GM19395 (cell line): Measurements from ENCODE around the gene AMD1.
A peak's percentile ranks its signal among the peaks of the same experiment; 100 is the strongest.
"Not testable (repeated sequence)": the region's sequence is repeated elsewhere in the genome, so short reads cannot be mapped to it uniquely, and the experiment has no call there.

ENCODE experiments used
- ATAC-seq: cut with Tn5 transposase; IDR thresholded peaks from one replicate; pipeline ENCODE4 v1.9.1; 2021; ENCODE audit warnings: mild to moderate bottlenecking, moderate library complexity; ENCODE audit not compliant: unreplicated experiment

AMD1 gene

DNA sequence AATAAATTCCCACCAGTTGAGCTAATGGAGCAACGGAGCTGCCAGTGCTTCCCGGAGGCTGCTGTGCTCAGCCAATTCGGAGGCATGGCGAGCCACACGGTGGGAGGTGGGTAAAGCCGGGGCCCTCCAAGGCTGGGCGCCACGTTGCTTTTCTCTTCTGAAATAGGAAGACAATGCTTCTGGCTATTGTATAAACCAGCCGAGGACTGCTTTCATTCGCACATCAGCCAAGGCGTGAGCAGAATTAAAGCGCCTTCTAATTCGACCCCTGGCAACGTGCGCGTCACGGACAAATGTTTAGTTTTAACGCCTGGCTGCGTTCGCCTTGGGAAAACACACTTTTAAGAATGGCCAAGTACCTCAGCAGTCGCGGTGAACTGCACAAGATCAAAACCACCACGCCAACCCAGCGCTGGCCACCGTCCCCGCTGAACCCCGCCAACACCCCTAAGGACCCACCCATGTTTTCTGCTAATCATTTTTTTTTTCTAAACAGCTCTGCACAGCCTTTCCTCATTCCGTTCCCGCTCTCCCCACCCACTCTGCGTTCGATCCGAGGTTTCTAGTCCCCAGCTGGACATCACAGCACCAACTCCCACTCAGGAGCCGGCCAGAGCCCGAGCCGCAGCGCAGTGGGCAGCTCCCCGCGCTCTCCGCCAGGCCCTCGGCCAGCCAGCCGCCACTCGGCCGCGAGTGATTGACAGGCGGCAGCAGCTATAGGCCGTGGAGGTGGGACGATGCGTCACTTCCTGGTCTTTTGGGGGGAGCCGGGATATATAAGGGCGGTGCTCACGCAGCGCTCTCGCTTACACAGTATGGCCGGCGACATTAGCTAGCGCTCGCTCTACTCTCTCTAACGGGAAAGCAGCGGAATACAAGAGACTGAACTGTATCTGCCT is at the start of gene AMD1:
TSS of gene AMD1 (plus strand) at position 805 of the 899 bp plus-strand sequence. CDS start 321 bp downstream, outside the sequence.
- ATAC-seq, result peak; percentile 64

DNA sequence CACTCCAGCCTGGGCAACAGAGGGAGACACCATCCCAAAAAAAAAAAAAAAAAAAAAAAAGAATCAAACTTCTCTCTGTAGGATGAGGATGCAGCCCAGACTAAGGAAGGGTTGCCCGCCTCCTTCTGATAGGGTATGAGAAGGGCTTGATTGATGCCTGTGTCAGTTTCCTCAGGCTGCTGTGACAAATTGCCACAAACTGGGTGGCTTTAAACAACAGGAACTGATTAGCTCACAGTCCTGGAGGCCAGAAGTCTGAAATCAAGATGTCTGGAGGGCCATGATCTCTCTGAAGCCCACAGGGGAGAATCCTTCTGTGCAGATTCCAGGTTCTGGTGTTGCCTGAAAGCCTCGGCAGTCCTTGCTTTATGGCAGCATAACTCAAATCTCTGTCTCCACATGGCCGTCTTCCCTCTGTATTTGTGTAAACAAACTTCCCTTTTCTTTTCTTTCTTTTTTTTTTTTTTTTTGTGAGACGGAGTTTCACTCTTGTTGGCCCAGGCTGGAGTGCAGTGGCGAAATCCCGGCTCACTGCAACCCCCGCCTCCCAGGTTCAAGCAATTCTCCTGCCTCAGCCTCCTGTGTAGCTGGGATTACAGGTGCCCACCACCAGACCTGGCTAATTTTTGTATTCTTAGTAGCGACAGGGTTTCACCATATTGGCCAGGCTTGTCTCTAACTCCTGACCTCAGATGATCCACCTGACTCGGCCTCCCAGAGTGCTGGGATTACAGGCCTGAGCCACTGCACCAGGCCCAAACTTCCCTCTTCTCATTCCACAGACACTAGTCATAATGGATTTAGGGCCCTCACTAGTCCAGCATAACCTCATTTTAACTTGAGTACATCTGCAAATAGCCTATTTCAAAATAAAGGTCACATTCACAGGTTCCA is 48.1 kb upstream of the AMD1 start:
- no peak for ATAC-seq

DNA sequence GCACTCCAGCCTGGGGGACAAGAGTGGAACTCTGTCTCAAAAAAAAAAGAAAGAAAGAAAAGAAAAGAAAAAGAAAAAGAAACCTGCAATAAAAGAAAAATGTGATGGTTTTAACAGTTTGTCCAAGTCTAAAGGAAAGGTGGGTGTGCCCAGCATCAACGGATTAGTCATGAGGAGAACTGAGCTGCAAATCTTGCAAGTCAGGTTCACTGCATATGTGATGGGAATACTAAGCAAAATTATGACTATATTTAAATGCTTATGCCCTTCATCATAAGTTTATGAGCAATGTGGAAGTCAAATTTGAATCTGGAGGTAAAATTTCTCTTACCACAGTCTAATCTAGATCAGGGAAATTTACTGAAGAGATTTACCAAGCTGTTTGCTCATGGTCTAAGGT is 46.2 kb upstream of the AMD1 start:
- ATAC-seq, result no peak

DNA sequence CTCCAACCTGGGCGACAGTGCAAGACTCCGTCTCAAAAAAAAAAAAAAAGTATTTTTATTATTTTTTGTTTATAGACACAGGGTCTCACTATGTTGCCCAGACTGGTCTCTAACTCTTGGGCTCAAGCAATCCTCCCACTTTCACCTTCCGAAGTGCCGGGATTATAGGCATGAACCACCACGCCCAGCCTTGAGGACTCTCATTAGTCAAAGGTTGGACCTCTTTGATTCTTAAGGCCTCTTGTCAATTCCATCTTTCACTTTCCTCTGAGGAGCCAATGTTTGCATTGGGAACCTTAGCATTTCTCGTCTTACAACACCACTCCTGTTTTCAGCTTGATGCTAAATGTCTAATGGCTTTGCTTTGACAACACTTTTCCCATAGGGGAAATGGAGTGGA is 43.2 kb upstream of the AMD1 start:
- no peak for ATAC-seq

DNA sequence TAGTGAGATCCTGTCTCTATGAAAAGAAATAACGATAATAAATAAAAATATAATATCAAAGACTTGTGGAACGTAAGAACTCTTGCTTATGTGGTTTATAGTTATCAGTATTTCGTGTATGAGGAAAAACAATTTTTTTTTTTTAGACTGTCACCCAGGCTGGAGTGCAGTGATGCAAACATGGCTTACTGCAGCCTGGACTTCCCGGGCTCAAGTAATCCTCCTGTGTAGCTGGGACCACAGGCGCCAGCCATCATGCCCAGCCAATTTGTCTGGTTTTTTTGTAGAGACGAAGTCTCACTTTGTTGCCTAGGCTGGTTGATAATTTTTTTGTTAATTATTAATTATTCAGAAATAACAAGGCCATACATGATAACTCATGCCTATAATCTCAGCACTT is 40.8 kb upstream of the AMD1 start:
- no peak for ATAC-seq

DNA sequence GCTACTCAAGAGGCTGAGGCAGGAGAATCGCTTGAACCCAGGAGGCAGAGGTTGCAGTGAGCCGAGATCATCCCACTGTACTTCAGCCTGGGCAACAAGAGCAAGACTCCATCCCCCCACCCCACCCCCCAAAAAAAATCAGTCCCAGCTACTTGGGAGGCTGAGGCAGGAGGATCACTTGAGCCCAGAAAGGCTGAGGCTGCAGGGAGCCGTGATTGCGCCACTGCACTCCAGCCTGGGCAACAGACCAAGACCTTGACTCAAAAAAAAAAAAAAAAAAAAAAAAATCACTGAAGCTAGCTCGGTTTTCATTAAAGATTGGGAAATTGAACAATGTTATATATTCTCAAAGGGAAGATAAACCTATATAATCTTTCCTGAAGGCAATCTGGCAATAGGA is 38.8 kb upstream of the AMD1 start:
- not testable (repeated sequence) for ATAC-seq

DNA sequence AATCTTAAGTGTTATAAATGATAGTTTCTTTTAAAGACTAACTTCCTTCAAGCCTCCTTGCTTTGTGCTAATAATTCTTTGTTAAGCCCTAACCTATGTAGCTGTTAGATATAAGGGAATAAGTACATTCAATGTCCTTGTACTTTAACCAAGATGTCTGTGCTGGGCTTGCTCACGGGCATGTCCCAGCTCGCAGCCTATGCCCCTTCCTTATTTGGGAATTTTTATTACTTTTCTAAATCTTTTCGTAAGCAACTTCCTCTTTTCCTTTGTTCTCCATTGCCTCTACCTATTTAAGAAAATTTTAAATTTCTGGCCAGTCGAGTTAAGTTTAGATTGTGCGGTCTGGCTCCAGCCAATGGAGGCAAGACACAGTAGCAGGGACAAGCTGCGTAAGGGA is 33.3 kb upstream of the AMD1 start:
- no peak for ATAC-seq

DNA sequence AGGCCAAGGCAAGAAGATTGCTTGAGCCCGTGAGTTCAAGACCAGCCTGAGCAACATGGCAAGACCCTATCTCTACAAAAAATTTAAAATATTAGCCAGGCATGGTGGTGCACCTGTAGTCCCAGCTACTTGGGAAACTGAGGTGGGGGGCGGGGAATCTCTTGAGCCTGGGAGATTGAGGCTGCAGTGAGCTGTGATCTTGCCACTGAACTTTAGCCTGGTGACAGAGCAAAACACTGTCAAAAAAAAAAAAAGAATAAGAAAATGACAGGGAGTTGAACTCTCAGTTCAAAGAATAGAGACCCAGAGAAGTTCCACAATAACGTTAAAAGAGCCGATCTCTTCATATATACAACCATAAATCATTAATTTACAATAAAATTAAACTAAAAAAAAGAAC is 24.8 kb upstream of the AMD1 start:
- no peak for ATAC-seq

DNA sequence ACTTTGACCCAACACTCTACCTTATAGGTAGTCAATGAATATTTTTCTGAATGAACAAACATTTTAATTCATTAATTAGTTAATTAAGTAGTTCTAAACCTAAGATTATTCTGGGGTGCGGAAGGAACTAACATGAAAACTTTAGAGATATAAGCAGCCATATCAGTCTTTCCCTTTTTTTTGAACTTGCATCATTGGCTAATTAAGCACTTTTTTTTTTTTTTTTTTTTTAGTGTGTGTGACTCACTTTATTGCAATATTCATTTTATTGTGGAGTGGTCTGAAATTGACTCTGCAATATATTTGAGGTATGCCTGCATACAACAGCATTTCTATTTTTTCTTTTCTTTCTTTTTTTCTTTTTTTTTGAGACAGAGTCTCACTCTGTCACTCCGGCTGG is 21.8 kb upstream of the AMD1 start:
- no peak for ATAC-seq

DNA sequence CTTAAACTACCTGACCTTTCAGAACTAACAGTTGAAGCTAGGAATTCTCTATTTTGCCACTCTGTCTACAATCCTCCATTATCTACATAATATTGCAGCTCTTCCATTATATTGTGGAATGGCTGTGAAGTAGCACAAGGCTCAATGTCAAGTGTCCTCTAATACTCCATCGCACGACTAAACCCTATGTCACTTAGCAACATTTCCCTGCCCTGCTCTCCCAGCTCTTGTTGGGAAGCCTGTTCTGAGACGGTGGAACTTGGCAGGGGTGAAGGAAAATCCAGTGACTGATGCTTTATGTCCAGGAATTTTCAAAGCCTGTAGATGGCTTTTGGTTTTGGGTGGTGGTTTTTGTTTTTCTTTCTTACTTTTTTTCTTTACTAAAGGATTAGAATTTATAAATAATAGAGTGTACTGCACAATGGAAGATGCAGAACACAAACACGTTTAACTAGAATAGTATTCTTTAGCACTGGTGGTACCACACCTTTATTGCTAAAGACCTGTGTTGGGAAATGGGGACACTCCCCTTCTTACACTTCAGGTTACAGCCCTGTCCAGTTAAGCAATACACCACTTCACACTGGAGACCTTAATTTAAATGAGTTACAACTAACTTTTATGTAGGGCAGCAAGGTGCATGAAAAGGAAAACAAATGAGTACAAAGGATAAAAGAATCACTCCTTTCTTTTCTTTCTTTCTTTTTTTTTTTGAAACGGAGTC is 20.7 kb upstream of the AMD1 start:
- ATAC-seq, result no peak

DNA sequence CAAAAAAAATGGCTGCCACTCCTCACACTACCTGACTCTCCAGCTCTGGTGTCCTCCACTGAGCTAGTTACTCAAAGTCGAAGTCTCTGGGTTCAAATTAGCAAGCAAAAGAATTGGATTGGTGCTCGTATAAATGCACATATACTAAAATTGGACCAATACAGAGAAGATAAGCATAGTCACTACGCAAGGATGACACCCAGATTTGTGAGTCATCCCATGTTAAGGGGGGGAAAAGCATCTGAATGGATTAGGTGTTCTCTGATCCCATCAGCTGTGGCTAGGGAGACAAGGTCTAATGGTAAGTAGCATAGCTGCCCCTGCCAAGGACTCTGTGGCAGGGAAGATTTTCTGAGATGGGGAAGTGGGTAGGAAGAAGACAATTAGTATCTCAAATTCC is 18.3 kb upstream of the AMD1 start:
- no peak for ATAC-seq

DNA sequence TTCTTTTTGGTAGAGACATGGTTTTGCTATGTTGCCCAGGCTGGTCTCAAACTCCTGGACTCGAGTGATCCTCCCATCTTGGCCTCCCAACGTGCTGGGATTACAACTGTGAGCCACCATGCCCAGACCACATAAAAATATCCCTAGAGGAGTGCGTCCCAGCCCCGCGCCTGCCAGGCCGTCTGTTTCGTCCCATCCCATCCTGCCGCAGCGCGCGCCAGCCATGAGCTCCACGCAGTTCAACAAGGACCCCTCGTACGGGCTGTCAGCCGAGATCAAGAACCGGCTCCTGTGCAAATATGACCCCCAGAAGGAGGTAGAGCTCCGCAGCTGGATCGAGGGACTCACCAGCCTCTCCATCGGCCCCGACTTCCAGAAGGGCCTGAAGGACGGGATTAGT is 16.6 kb upstream of the AMD1 start:
- no peak for ATAC-seq

DNA sequence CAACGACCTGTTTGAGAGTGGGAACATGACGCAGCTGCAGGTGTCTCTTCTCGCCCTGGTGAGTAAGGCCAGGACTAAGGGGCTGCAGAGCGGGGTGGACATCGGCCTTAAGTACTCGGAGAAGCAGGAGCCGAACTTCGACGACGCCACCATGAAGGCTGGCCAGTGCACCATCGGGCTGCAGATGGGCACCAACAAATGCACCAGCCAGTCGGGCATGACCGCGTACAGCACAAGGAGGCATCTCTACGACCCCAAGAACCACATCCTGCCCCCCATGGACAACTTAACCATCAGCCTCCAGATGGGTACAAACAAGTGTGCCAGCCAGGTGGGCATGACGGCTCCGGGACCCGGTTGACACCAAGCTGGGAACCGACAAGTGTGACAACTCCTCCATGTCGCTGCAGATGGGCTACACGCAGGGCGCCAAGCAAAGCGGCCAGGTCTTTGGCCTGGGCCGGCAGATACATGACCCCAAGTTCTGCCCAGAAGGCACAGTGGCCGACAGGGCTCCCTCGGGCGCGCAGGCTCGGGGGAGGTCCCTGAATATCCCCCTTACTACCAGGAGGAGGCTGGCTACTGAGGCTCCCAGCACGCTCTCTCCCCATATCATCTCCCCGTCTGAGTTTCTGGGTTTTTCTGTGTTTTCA is 15.9 kb upstream of the AMD1 start:
- ATAC-seq, result no peak

DNA sequence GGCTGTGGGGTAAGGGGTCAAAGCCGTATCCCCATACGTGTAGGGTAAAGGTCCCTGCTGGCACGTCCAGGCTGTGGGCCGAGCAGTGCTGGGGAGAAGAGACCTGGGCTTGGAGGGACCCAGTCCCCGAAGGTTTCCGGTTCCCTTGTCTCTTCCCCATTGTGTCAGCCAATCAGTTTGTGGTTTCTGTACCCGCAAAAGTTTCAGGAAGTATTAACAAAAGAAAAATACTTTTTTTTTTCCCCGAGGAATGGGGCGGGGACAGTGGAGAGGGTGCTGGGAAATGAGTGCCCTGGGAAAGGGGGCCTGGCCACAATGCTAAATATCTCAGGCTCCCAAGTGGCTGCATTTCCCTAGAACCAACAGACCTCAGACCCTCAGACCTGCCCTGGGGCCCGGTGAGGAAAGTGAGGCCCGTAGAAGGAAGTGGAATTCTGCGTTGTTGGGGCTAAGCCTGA is 15.2 kb upstream of the AMD1 start:
- ATAC-seq, result peak; percentile 70

DNA sequence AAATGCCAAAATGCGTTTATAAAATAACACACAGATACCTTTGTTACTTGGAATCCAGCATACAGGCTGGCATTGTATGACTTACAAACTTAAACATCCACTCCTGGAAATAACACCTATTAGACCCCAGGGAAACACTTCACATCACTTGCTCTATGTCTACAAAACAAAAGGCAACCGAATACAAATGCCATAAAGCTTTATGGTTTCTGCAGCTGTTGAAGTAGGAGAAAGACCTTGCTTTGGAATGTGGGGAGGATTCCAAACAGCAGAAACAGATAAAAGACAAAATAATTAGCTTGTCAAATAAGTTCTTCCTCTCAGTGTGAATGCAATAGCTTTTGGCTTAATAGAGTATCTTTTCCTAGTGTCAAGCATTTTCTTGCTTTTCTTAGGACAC is 9.8 kb upstream of the AMD1 start:
- ATAC-seq, result no peak

DNA sequence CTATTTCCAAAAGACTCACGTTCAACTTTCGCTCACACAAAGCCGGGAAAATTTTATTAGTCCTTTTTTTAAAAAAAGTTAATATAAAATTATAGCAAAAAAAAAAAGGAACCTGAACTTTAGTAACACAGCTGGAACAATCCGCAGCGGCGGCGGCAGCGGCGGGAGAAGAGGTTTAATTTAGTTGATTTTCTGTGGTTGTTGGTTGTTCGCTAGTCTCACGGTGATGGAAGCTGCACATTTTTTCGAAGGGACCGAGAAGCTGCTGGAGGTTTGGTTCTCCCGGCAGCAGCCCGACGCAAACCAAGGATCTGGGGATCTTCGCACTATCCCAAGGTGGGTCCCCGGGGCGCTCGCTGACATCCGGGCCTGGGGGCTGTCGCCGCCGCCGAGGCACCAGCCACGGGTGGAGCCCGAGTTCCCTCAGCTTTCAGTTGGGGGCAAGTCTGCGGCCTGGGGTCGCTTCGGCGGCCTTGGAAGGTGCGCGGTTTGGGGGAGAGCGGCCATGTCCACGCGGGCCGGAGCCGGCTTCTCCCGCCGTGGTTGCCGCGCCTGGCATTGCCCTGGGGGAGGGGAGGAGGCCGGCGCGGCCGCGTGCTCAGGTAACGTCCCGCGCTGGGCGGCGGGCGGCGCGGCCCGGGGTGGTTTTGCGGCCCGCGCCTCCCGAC is 429 bp downstream of the AMD1 start:
- ATAC-seq, result peak; percentile 13

DNA sequence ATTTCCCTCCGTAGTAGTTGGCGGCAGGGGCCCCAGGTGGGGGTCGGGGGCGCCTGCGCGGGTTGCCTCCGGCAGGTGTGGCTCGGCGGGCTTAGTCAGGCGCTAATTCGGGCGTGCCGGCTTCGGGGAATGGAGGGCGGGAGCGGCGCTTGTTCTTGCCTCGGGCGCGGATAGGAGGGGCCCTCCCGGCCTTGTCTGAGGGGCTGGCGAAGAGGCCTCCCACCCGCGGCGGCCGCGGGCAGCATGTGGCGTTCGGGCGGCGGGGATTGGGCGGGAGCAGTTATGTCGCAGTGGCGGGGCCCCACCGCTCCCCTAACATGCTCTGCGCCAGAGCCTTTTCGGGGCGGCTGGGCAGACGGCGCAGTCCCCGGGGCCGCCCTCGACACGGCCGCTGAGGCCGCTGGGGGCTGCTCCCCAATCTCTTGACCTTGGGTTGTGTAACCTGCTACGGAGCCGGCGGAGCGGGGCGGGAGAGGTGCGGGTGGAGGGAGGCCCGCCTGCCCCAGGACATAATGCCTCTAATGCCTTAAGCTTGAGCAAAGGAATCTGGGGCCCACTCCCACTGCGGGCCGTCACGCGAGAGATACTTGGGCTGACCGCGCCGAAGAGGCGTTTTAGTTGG is 1.1 kb downstream of the AMD1 start:
- ATAC-seq, result peak; percentile 25

DNA sequence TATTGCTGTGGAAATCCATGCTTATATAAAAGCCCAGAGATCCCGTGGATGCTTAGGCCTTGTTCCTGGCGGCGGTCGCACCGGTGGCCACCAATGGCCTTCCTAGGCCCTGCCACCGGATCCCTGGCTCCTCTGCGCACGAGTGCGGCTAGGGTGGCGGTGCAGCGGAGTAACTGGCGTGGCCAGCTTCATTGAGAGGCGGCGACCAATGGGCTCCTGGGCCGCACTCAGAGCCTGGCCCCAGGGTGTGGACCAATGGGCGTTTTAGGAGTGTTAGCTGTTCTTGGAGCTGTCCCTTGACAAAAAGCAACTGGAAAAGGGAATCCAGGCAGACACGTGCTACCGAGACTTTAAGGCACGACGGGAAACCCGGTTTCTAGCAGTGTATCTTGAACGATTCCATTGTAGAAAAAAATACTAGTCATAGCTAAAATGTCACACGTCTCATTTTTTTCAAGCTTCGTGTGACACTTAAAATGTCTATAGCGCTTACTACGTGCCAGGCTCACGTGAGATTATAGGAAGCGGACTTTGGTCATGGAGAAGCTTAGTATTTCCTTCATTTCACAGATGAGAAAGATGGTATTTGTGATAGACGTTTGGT is 1.7 kb downstream of the AMD1 start:
- peak; percentile 44 for ATAC-seq
